IMR-90 (cell line): ENCODE results near the gene KIF3B. TPM values are rescaled to one million over a fixed set of nuclear protein-coding genes. Genes with fewer than 3 reads are reported as not detected.

Experiments
- ATAC-seq: fragments of 200-7000 bp; cut with Tn5 transposase; 2 replicates; pipeline ENCODE4 v1.9.1; 2020; ENCODE audit warnings: low read depth, mild to moderate bottlenecking, moderate library complexity
- BruUV-seq: library from RNA; stranded (reverse); fragments of 400-500 nt; replicated peaks from 2 replicates; lab custom pipeline; 2021; lab: Mats Ljungman, UMichigan
- CTCF ChIA-PET: fragments of 300-600 bp; formaldehyde crosslinking; extraction: SDS; loops from one replicate; lab custom pipeline; 2021; ENCODE audit warnings: antibody characterized with exemption; lab: Yijun Ruan, JAX
- POLR2A ChIA-PET: fragments of 300-600 bp; sonication (Branson Sonifier 250); formaldehyde crosslinking; loops from one replicate; lab custom pipeline; 2022; ENCODE audit warnings: antibody characterized with exemption; ENCODE audit not compliant: unreplicated experiment; lab: Charles Lee
- DNase-seq: peaks from one replicate; pipeline ENCODE4 v3.0.0; 2013
- H2AFZ ChIP-seq: replicated peaks from 2 replicates; pipeline ENCODE3; 2013; ENCODE audit warnings: low read length, mild to moderate bottlenecking; ENCODE audit not compliant: poor library complexity
- H2AK5ac ChIP-seq: 2 replicates; pipeline ENCODE4 v1.6.1; 2013; ENCODE audit warnings: low read depth, low read length, inconsistent platforms
- H2AK9ac ChIP-seq: replicated peaks from 2 replicates; pipeline ENCODE3; 2013; ENCODE audit warnings: mild to moderate bottlenecking, low read depth, low read length, moderate library complexity; ENCODE audit not compliant: poor library complexity
- H2BK120ac ChIP-seq: 2 replicates; pipeline ENCODE4 v1.6.1; 2013; ENCODE audit warnings: low read depth, low read length, inconsistent platforms
- H2BK15ac ChIP-seq: 3 replicates; pipeline ENCODE4 v1.6.1; 2013; ENCODE audit warnings: low read depth, low read length, inconsistent platforms
- H2BK20ac ChIP-seq: 2 replicates; pipeline ENCODE4 v1.6.1; 2013; ENCODE audit warnings: low read depth, mild to moderate bottlenecking, inconsistent platforms, low read length, moderate library complexity
- H2BK5ac ChIP-seq: 2 replicates; pipeline ENCODE4 v1.6.1; 2013; ENCODE audit warnings: mild to moderate bottlenecking, low read depth, low read length, inconsistent platforms; ENCODE audit not compliant: poor library complexity, severe bottlenecking
- H3K14ac ChIP-seq: replicated peaks from 2 replicates; pipeline ENCODE4 v1.6.1; 2013; ENCODE audit warnings: low read depth, low read length, inconsistent platforms
- H3K18ac ChIP-seq: 2 replicates; pipeline ENCODE4 v1.6.1; 2013; ENCODE audit warnings: low read depth, low read length, control low read depth
- H3K23ac ChIP-seq: 2 replicates; pipeline ENCODE4 v1.6.1; 2013; ENCODE audit warnings: low read depth, low read length, inconsistent platforms
- H3K27ac ChIP-seq: 2 replicates; pipeline ENCODE4 v1.5.1; 2013; ENCODE audit warnings: mild to moderate bottlenecking, control low read depth, low read length; ENCODE audit not compliant: insufficient read depth
- H3K27me3 ChIP-seq: 2 replicates; pipeline ENCODE4 v1.6.1; 2013; ENCODE audit warnings: low read length; ENCODE audit not compliant: control insufficient read depth, insufficient read depth
- H3K36me3 ChIP-seq: 2 replicates; pipeline ENCODE4 v1.6.1; 2013; ENCODE audit warnings: low read length, mixed read lengths; ENCODE audit not compliant: control insufficient read depth, insufficient read depth
- H3K4ac ChIP-seq: 2 replicates; pipeline ENCODE4 v1.6.1; 2013; ENCODE audit warnings: low read depth, low read length, inconsistent platforms
- H3K4me1 ChIP-seq: 2 replicates; pipeline ENCODE4 v1.6.1; 2013; ENCODE audit warnings: low read length, mixed read lengths; ENCODE audit not compliant: control insufficient read depth, insufficient read depth
- H3K4me2 ChIP-seq: 2 replicates; pipeline ENCODE4 v1.6.1; 2013; ENCODE audit warnings: low read depth, mild to moderate bottlenecking, control low read depth, low read length, moderate library complexity
- H3K4me3 ChIP-seq: 2 replicates; pipeline ENCODE4 v1.5.1; 2013; ENCODE audit warnings: low read depth, mild to moderate bottlenecking, control low read depth, low read length, moderate library complexity; ENCODE audit not compliant: insufficient read depth
- H3K56ac ChIP-seq: 2 replicates; pipeline ENCODE4 v1.6.1; 2013; ENCODE audit warnings: low read length, inconsistent platforms; ENCODE audit not compliant: insufficient read depth; ENCODE audit errors: extremely low read depth
- H3K79me1 ChIP-seq, 2 experiments: 2 replicates each; pipeline ENCODE4 v1.6.1; 2013; ENCODE audit warnings: low read length in 2 of 2, inconsistent platforms in 1 of 2, low read depth in 1 of 2
- H3K9ac ChIP-seq: 2 replicates; pipeline ENCODE4 v1.6.1; 2013; ENCODE audit warnings: low read depth, low read length, control low read depth
- H3K9me1 ChIP-seq: 2 replicates; pipeline ENCODE4 v1.6.1; 2013; ENCODE audit warnings: low read length, inconsistent platforms; ENCODE audit not compliant: insufficient read depth
- H3K9me3 ChIP-seq: 2 replicates; pipeline ENCODE4 v1.6.1; 2013; ENCODE audit warnings: low read length; ENCODE audit not compliant: control insufficient read depth, insufficient read depth
- H4K20me1 ChIP-seq: 2 replicates; pipeline ENCODE4 v1.6.1; 2013; ENCODE audit warnings: low read length, inconsistent platforms; ENCODE audit not compliant: insufficient read depth
- H4K5ac ChIP-seq: 2 replicates; pipeline ENCODE4 v1.6.1; 2013; ENCODE audit warnings: mild to moderate bottlenecking, low read depth, low read length, control low read depth
- H4K8ac ChIP-seq, 2 experiments: 2 replicates each; pipeline ENCODE4 v1.6.1; 2013; ENCODE audit warnings: low read depth in 2 of 2, low read length in 2 of 2, control low read depth in 1 of 2, inconsistent platforms in 1 of 2
- H4K91ac ChIP-seq: 2 replicates; pipeline ENCODE4 v1.6.1; 2013; ENCODE audit warnings: low read depth, low read length, inconsistent platforms; ENCODE audit not compliant: insufficient read depth
- BHLHE40 ChIP-seq: fragments of 150-350 bp; IDR thresholded peaks from 2 replicates; pipeline ENCODE4 v1.6.1; 2016; ENCODE audit warnings: mild to moderate bottlenecking, low read depth, low read length
- CEBPB ChIP-seq: IDR thresholded peaks from 2 replicates; pipeline ENCODE4 v1.6.1; 2012; ENCODE audit warnings: low read depth, low read length, improper control_type of control experiment
- MXI1 ChIP-seq: IDR thresholded peaks from 2 replicates; pipeline ENCODE4 v1.6.1; 2012; ENCODE audit warnings: low read depth, mild to moderate bottlenecking, low read length, moderate library complexity, borderline replicate concordance
- RCOR1 ChIP-seq: IDR thresholded peaks from 2 replicates; pipeline ENCODE4 v1.6.1; 2012; ENCODE audit warnings: mild to moderate bottlenecking, low read length, improper control_type of control experiment; ENCODE audit not compliant: insufficient replicate concordance
- WGBS, 2 experiments: methylation state at CpG; one replicate each; pipeline versions ENCODE4 v1.1.5 to v1.1.7; 2013; ENCODE audit warnings: missing lambda C conversion rate in 2 of 2; ENCODE audit not compliant: insufficient read length in 1 of 2; ENCODE audit errors: extremely low coverage in 2 of 2; 5-methylcytosine and 5-hydroxymethylcytosine counted together
- dilution Hi-C: fragments of 300-500 bp; cut with HindIII; formaldehyde crosslinking; loops from one replicate; pipeline ENCODE4 v1.14.3; 2018; ENCODE audit warnings: low sequenced_read_pairs; ENCODE audit not compliant: unreplicated experiment
- in situ Hi-C: fragments of 300-500 bp; cut with MboI; formaldehyde crosslinking; loops from 3 replicates; pipeline ENCODE4 v1.14.3; 2019; ENCODE audit warnings: low sequenced_read_pairs, inconsistent platforms, mixed read lengths
- intact Hi-C: fragments of 100-400 bp; cut with micrococcal nuclease; formaldehyde crosslinking; loops from 2 replicates; pipeline ENCODE4 v1.10.0; 2022
- polyA plus RNA-seq, 3 experiments: library from polyadenylated mRNA; depleted of rRNA; stranded (reverse); fragments of >200 nt; gene quantifications; 2 replicates each; pipeline ENCODE4 v1.2.3, GENCODE V29; 2012; ENCODE audit warnings: low replicate concordance in 1 of 3
- total RNA-seq: library from RNA; depleted of rRNA; stranded (reverse); fragments of >200 nt; gene quantifications from 2 replicates; pipeline ENCODE4 v1.2.3, GENCODE V29; 2012

The KIF3B gene
- total and polyA plus RNA-seq, 2 of the 4 experiments (the other 2 are of a cell fraction), result 17.1 to 28.1 TPM

DNA sequence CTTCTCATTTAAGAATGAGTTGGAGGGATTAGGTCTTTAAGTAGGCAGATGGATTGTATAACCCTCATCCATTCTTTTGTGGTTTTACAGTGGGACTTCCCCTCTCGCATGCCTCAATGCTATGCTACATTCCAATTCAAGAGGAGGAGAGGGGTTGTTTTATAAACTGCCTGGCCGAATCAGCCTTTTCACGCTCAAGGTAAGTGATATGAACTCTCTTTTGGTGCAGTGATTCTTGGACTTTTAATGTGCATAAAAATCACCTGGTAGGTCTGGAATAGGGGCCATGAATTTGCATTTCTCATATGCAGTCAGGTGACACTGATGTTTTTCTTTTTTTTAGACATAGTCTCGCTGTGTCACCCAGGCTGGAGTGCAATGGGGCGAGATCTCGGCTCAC, 91.5 kb downstream of the KIF3B start:
- Histone ChIP-seq H3K4me2 (peak overlapping the region; percentile 66; the same call in 1 of the 2 replicates), H3K23ac (no peak overlapping the region), H2BK120ac (no peak overlapping the region), H3K27ac (no peak overlapping the region), H2AFZ (no peak overlapping the region), H3K14ac (no peak overlapping the region), H3K9me1 (peaks cover 25% of the 10 kb centered on the region), H4K8ac (no peak overlapping the region), H3K27me3 (no peaks in the 10 kb centered on the region), H4K91ac (no peak overlapping the region), H2BK20ac (no peak overlapping the region), H3K4ac (no peak overlapping the region), H3K18ac (no peak overlapping the region), H3K4me1 (peaks cover 7% of the 10 kb centered on the region), H4K5ac (no peak overlapping the region), H3K79me1 (peaks cover 41 to 86% of the 10 kb centered on the region in 2 experiments), H4K20me1 (peaks cover 69% of the 10 kb centered on the region), H2BK15ac (no peak overlapping the region), H2AK5ac (no peak overlapping the region), H2BK5ac (no peak overlapping the region), H3K9me3 (no peaks in the 10 kb centered on the region), H3K9ac (no peak overlapping the region), H3K56ac (no peak overlapping the region), H3K4me3 (no peak overlapping the region), H2AK9ac (no peak overlapping the region), H3K36me3 (peaks cover 12% of the 10 kb centered on the region)
- POLR2A ChIA-PET, result no interaction called here
- in situ Hi-C loops, result no loop called here
- no TSS peak for BruUV-seq
- WGBS, 2 experiments, result 100% methylated on average over 3 of the region's 6 CpGs; no CpG with 5 or more reads in 1 of the 2 experiments
- ATAC-seq, result peak; percentile 82
- no peak for TF ChIP-seq RCOR1
- no peak for TF ChIP-seq BHLHE40
- no peak for TF ChIP-seq CEBPB
- TF ChIP-seq MXI1, result no peak
- dilution Hi-C loops, result no loop called here
- CTCF ChIA-PET, result no interaction called here
- intact Hi-C loops, result no loop called here
- DNase-seq, result peak; percentile 73
